ENCODE results near the gene HBM. TPM values are rescaled to one million over a fixed set of nuclear protein-coding genes. Genes with fewer than 3 reads are reported as not detected.

The HBM gene
- total RNA-seq, 1 experiment from 2014 or later = not detected

DNA sequence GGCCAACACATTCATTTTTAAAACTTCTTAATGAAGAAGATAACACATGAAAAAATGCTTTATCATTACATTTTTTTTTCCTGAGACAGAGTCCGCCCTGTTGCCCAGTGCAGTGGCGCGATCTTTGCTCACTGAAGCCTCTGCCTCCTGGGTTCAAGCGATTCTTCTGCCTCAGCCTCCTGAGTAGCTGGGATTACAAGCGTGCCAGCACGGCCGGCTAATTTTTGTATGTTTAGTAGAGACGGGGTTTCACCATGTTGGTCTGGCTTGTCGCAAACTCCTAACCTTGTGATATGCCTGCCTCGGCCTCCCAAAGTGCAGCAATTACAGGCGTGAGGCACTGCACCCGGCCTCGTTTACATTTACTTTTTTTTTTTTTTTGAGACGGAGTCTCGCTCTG, 27.7 kb downstream of the HBM start:
- H2BK15ac ChIP-seq (ENCODE audit: low read depth, low read length) = no peak overlapping the region
- H2AFZ ChIP-seq (ENCODE audit: low read length) = no peak overlapping the region
- peaks cover 2% of the 10 kb centered on the region for H4K20me1 ChIP-seq (ENCODE audit: control insufficient read depth, insufficient read depth, insufficient read length)
- no peaks in the 10 kb centered on the region for H3K4me1 ChIP-seq (ENCODE audit: insufficient read depth, low read length)
- H2BK5ac ChIP-seq (ENCODE audit: insufficient read length, low read length) = no peak overlapping the region
- H3K9me3 Mint-ChIP-seq = no peaks in the 10 kb centered on the region
- H2AK5ac ChIP-seq (ENCODE audit: insufficient read length, low read length) = no peak overlapping the region
- no CpG with 5 or more reads among the region's 15 CpGs for WGBS (ENCODE audit: extremely low coverage, insufficient read length, low lambda C conversion rate)
- no peak overlapping the region for H3K4me3 Mint-ChIP-seq
- no peaks in the 10 kb centered on the region for H3K27me3 Mint-ChIP-seq (ENCODE audit: low read depth)
- DNase-seq = no peak
- H3K23me2 ChIP-seq (ENCODE audit: insufficient read length, low read depth, low read length, poor library complexity, severe bottlenecking) = no peaks in the 10 kb centered on the region
- no peak overlapping the region for H3K14ac ChIP-seq (ENCODE audit: insufficient read depth, low read length)
- no peaks in the 10 kb centered on the region for H3K4me1 Mint-ChIP-seq
- H2BK20ac ChIP-seq (ENCODE audit: low read depth, low read length, poor library complexity, severe bottlenecking) = no peak overlapping the region
- peaks cover 64 to 95% (median 84%) of the 10 kb centered on the region in 3 experiments for H3K36me3 Mint-ChIP-seq (ENCODE audit: insufficient read depth in 1 of 3, low read depth in 3 of 3)
- H3K79me1 ChIP-seq (ENCODE audit: insufficient read depth, low read depth, low read length, poor library complexity, severe bottlenecking) = no peaks in the 10 kb centered on the region
- no peaks in the 10 kb centered on the region for H3K9me3 ChIP-seq (ENCODE audit: control insufficient read depth, low read depth, low read length)
- H3K23ac ChIP-seq (ENCODE audit: insufficient read length, low read depth, low read length) = no peak overlapping the region
- H3K4ac ChIP-seq (ENCODE audit: low read depth, low read length) = no peak overlapping the region
- no peak for TF ChIP-seq CTCF (conservative IDR thresholded peaks at IDR 0.05)
- no peak overlapping the region for H3K9ac ChIP-seq (ENCODE audit: extremely low read depth, insufficient read length, low read length)
- H3K27me3 ChIP-seq (ENCODE audit: insufficient read depth, low read length) = no peaks in the 10 kb centered on the region
- no peak overlapping the region for H3K27ac ChIP-seq (ENCODE audit: insufficient read length, low read depth, low read length)
- no peaks in the 10 kb centered on the region for H3K79me2 ChIP-seq (ENCODE audit: insufficient read depth, low read length)
- no peak overlapping the region for H3K56ac ChIP-seq (ENCODE audit: insufficient read length, low read depth, low read length)
- H4K91ac ChIP-seq (ENCODE audit: insufficient read length, low read depth, low read length) = no peak overlapping the region
- H2BK120ac ChIP-seq (ENCODE audit: low read depth, low read length, poor library complexity, severe bottlenecking) = no peak overlapping the region
- no peak overlapping the region for H3K27ac Mint-ChIP-seq
- no peak overlapping the region for H3K18ac ChIP-seq (ENCODE audit: insufficient read length, low read depth, low read length)
- no peak overlapping the region for H4K8ac ChIP-seq (replicated peaks; ENCODE audit: insufficient read length, low read depth, low read length)
- H3K4me2 ChIP-seq (ENCODE audit: insufficient read depth, insufficient read length, low read length) = no peak overlapping the region
- H4K5ac ChIP-seq (ENCODE audit: insufficient read length, low read depth, low read length) = no peak overlapping the region
- H2BK12ac ChIP-seq (ENCODE audit: insufficient read length, low read depth, low read length) = no peak overlapping the region
- no peak overlapping the region for H3T11ph ChIP-seq (ENCODE audit: low read length)
